Gastrocnemius medialis (tissue), 4 donors: ENCODE data around the gene DAAM1. TPM values are rescaled to one million over a fixed set of nuclear protein-coding genes. Genes with fewer than 3 reads are reported as not detected.

Experiments
- ATAC-seq, 2 donors: fragments of 150-250 bp; one replicate each; pipeline ENCODE4 v1.9.1; 2016
- DNase-seq, 2 donors: peaks; one replicate each; pipeline ENCODE4 v3.0.0-alpha.2; 2019
- H3K27ac ChIP-seq, 4 donors: fragments of 200-600 bp; sonication (generic); 1 replicate in 1 of 4; 2 replicates in 3 of 4; pipeline ENCODE4 v1.5.1; 2016 to 2018; ENCODE audit warnings: mild to moderate bottlenecking in 2 of 4, moderate library complexity in 1 of 4
- H3K27me3 ChIP-seq, 3 donors: fragments of 200-600 bp; sonication (generic) in 2 of 3; 1 replicate in 1 of 3; 2 replicates in 2 of 3; pipeline versions ENCODE4 v1.5.1 to v1.6.0; 2016 to 2019; ENCODE audit warnings: mild to moderate bottlenecking in 1 of 3, moderate library complexity in 1 of 3
- H3K36me3 ChIP-seq, 2 donors: fragments of 200-600 bp; sonication (generic) in 1 of 2; one replicate each; pipeline ENCODE4 v1.5.1; 2017 to 2018
- H3K4me1 ChIP-seq, 2 donors: fragments of 200-600 bp; sonication (generic) in 1 of 2; one replicate each; pipeline ENCODE4 v1.5.1; 2016 to 2017; ENCODE audit warnings: mild to moderate bottlenecking in 2 of 2
- H3K4me3 ChIP-seq, 4 donors: fragments of 200-600 bp; sonication (generic) in 3 of 4; 1 replicate in 1 of 4; 2 replicates in 3 of 4; pipeline ENCODE4 v1.5.1; 2016 to 2019; ENCODE audit warnings: mild to moderate bottlenecking in 2 of 4
- H3K9me3 ChIP-seq, 3 donors: fragments of 200-600 bp; sonication (generic) in 2 of 3; 1 replicate in 1 of 3; 2 replicates in 2 of 3; pipeline ENCODE4 v1.5.1; 2016 to 2019
- CTCF ChIP-seq, 5 experiments: fragments of 450-650 bp in 3 of 5; fragments of 200-600 bp in 2 of 5; sonication (generic) in 2 of 5; IDR thresholded peaks in 4 of 5; conservative IDR thresholded peaks in 1 of 5; 1 replicate in 4 of 5; 2 replicates in 1 of 5; pipeline ENCODE4 v1.5.1; 2016 to 2019; ENCODE audit warnings: antibody characterized with exemption in 5 of 5, mild to moderate bottlenecking in 3 of 5, moderate library complexity in 3 of 5
- POLR2A ChIP-seq, 2 donors: fragments of 450-650 bp; IDR thresholded peaks; one replicate each; pipeline ENCODE4 v1.6.1; 2017; ENCODE audit warnings: antibody characterized with exemption in 2 of 2, mild to moderate bottlenecking in 2 of 2, moderate library complexity in 2 of 2
- in situ Hi-C, 4 donors: fragments of 200-750 bp; cut with MboI; loops; one replicate each; pipeline versions ENCODE4 v1.15.0 to v1.8.0; 2017; ENCODE audit warnings: low sequenced_read_pairs in 4 of 4
- intact Hi-C: fragments of 100-400 bp; cut with DNase I; formaldehyde crosslinking; loops from one replicate; pipeline ENCODE4 v1.15.1; 2023; ENCODE audit warnings: low total_unique reads
- total RNA-seq, 4 donors: library from RNA; depleted of rRNA; stranded (reverse); fragments of >200 nt; gene quantifications; one replicate each; pipeline versions ENCODE4 v1.1.0 to v1.2.3, GENCODE V29; 2016

Gene DAAM1
- total RNA-seq, 4 donors from 2014 or later, result 4.4 to 13.9 (median 6.4) TPM

- in situ Hi-C loops, result no loop called here
- peak overlapping the region in 2 of 4 donors; percentile 15 to 35 for H3K27ac ChIP-seq
- H3K27me3 ChIP-seq, result no peaks in the 10 kb centered on the region
- H3K4me3 ChIP-seq, result no peak overlapping the region
- H3K4me1 ChIP-seq, result peaks cover 0 to 6% of the 10 kb centered on the region in 2 donors
- TF ChIP-seq POLR2A (IDR thresholded peaks at IDR 0.05) (no peak), CTCF (IDR thresholded peaks at IDR 0.05 in 4 of 5, conservative IDR thresholded peaks at IDR 0.05 in 1 of 5) (no peak)
- no peak for DNase-seq
- H3K36me3 ChIP-seq, result no peaks in the 10 kb centered on the region
- no peaks in the 10 kb centered on the region for H3K9me3 ChIP-seq
- intact Hi-C loops, result no loop called here
- ATAC-seq, result no peak
Measured at GRCh38 chr14:59349258-59349701, 160.8 kb downstream of the DAAM1 start.

- TF ChIP-seq POLR2A (IDR thresholded peaks at IDR 0.05), result no peak
- TF ChIP-seq CTCF (IDR thresholded peaks at IDR 0.05 in 4 of 5, conservative IDR thresholded peaks at IDR 0.05 in 1 of 5), result no peak
- Histone ChIP-seq H3K36me3 (peaks cover 0 to 4% of the 10 kb centered on the region in 2 donors), H3K4me3 (no peak overlapping the region), H3K4me1 (peaks cover 8 to 22% of the 10 kb centered on the region in 2 donors), H3K9me3 (no peaks in the 10 kb centered on the region), H3K27me3 (no peaks in the 10 kb centered on the region), H3K27ac (no peak overlapping the region)
- intact Hi-C loops (no loop called here), in situ Hi-C loops (no loop called here)
- ATAC-seq (no peak), DNase-seq (no peak)
Measured at GRCh38 chr14:59352961-59353360, 164.5 kb downstream of the DAAM1 start.

GRCh38 chr14:59354666-59355065 lies 166.2 kb downstream of the DAAM1 start:
- Histone ChIP-seq H3K27ac (peak overlapping the region in 3 of 4 donors; percentile 11 to 67 (median 11)), H3K27me3 (no peaks in the 10 kb centered on the region), H3K9me3 (no peaks in the 10 kb centered on the region), H3K4me1 (peaks cover 24 to 37% of the 10 kb centered on the region in 2 donors), H3K4me3 (no peak overlapping the region), H3K36me3 (peaks cover 0 to 4% of the 10 kb centered on the region in 2 donors)
- ATAC-seq (peak; percentile 74 to 77), DNase-seq (no peak)
- in situ Hi-C loops, result no loop called here
- TF ChIP-seq POLR2A (IDR thresholded peaks at IDR 0.05) (no peak), CTCF (IDR thresholded peaks at IDR 0.05 in 4 of 5, conservative IDR thresholded peaks at IDR 0.05 in 1 of 5) (no peak)
- intact Hi-C loops, result no loop called here

- intact Hi-C loops, result no loop called here
- Histone ChIP-seq H3K27ac (peak overlapping the region in 3 of 4 donors; percentile 11 to 67 (median 11)), H3K27me3 (no peaks in the 10 kb centered on the region), H3K4me3 (no peak overlapping the region), H3K36me3 (peaks cover 0 to 4% of the 10 kb centered on the region in 2 donors), H3K9me3 (no peaks in the 10 kb centered on the region), H3K4me1 (peaks cover 28 to 41% of the 10 kb centered on the region in 2 donors)
- TF ChIP-seq POLR2A (IDR thresholded peaks at IDR 0.05), result no peak
- TF ChIP-seq CTCF (IDR thresholded peaks at IDR 0.05 in 4 of 5, conservative IDR thresholded peaks at IDR 0.05 in 1 of 5), result no peak
- no peak for DNase-seq
- no peak for ATAC-seq
- in situ Hi-C loops, result no loop called here
Measured at GRCh38 chr14:59355091-59355490, 166.6 kb downstream of the DAAM1 start.

- peaks cover 40 to 54% of the 10 kb centered on the region in 2 donors for H3K4me1 ChIP-seq
- peaks cover 0 to 4% of the 10 kb centered on the region in 2 donors for H3K36me3 ChIP-seq
- in situ Hi-C loops, result no loop called here
Measured at GRCh38 chr14:59356312-59356711, 167.8 kb downstream of the DAAM1 start.

More at GRCh38 chr14:59356312-59356711, 167.8 kb downstream of the DAAM1 start:
- TF ChIP-seq CTCF (IDR thresholded peaks at IDR 0.05 in 4 of 5, conservative IDR thresholded peaks at IDR 0.05 in 1 of 5), result no peak
- no peak for TF ChIP-seq POLR2A (IDR thresholded peaks at IDR 0.05)
- intact Hi-C loops, result no loop called here
- H3K9me3 ChIP-seq, result no peaks in the 10 kb centered on the region
- no peaks in the 10 kb centered on the region for H3K27me3 ChIP-seq
- ATAC-seq, result no peak
- H3K27ac ChIP-seq, result no peak overlapping the region
- DNase-seq, result no peak
- no peak overlapping the region for H3K4me3 ChIP-seq
